Fibroblast of the aortic adventitia (primary cell): ENCODE data around the gene SH3PXD2A. TPM values are rescaled to one million over a fixed set of nuclear protein-coding genes. Genes with fewer than 3 reads are reported as not detected.

Source experiments
- DNase-seq: peaks from one replicate; pipeline ENCODE4 v3.0.0-alpha.2; 2010; ENCODE audit warnings: low read depth
- H3K4me3 ChIP-seq: 2 replicates; pipeline ENCODE4 v1.5.1; 2011; ENCODE audit warnings: low read depth, mild to moderate bottlenecking, control low read depth, low read length, moderate library complexity
- total RNA-seq: library from RNA; depleted of rRNA; stranded (reverse); fragments of >200 nt; gene quantifications from 2 replicates; pipeline ENCODE4 v1.2.3, GENCODE V29; 2012; ENCODE audit warnings: low replicate concordance
- TF ChIP-seq, protein P1 (sequence below): IDR thresholded peaks from 2 replicates; pipeline ENCODE4 v1.5.1; 2011; ENCODE audit warnings: mild to moderate bottlenecking, low read length, control low read depth, inconsistent platforms; ENCODE audit not compliant: insufficient read depth

Gene SH3PXD2A
- total RNA-seq, 1 donor = 20.4 TPM

DNA sequence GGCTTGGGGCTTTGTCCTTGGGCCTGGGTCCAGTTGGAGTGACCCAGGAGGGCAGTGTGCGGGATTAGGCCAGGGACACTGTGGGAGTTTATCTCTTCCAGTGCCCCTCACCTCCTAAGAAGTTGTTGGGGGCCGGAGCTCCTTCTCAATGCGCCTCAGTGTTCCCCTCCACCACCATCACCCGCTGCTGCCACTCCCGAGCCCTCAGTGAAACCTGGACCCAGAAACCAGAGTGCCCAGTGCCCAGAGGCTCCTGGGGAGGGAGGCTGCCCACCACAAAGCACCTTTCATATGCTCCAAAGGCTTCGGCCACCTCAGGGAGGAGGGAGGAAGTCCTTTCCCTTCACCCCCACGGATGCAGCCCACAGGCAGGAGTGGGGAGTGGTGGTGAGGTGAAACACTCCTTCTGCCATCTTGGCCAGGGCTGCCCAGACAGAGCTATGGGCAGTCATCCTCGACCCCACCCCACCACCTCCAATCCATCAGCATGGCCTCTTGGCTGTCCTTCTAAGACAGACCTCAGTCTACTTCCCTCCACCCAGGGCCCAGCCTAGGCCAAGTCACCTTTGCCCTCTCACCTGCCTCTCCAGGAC, 99.0 kb downstream of the SH3PXD2A start:
- H3K4me3 ChIP-seq = no peak overlapping the region
- no peak for DNase-seq
- TF ChIP-seq, protein P1, sequence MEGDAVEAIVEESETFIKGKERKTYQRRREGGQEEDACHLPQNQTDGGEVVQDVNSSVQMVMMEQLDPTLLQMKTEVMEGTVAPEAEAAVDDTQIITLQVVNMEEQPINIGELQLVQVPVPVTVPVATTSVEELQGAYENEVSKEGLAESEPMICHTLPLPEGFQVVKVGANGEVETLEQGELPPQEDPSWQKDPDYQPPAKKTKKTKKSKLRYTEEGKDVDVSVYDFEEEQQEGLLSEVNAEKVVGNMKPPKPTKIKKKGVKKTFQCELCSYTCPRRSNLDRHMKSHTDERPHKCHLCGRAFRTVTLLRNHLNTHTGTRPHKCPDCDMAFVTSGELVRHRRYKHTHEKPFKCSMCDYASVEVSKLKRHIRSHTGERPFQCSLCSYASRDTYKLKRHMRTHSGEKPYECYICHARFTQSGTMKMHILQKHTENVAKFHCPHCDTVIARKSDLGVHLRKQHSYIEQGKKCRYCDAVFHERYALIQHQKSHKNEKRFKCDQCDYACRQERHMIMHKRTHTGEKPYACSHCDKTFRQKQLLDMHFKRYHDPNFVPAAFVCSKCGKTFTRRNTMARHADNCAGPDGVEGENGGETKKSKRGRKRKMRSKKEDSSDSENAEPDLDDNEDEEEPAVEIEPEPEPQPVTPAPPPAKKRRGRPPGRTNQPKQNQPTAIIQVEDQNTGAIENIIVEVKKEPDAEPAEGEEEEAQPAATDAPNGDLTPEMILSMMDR = no peak

DNA sequence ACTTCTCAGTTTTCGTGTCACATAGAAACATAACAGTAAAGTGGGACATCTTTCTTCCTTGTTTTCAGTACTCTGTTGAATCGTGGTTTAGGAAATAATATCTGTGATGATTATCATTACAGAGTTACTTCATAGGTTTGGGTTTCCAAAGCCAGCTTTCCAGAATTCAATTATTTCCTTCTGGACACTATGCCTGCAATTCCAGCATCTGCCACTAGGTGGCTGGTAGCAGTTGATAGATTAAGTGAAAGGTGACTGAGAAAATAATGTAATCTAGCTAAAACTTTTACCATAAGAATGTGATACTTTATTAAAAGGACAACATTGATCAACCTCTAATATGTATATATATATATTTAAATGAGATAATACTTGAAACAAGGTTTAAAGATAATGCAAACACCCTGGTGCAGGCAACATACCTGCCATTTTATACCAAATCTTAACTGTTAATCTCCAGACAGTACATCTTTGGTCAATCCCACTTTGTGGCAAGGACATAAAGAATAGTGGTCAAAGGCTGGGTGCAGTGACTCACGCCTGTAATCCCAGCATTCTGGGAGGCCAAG, 102.6 kb downstream of the SH3PXD2A start:
- H3K4me3 ChIP-seq = no peak overlapping the region
- TF ChIP-seq, protein P1 = peak; percentile 76
- DNase-seq = no peak

DNA sequence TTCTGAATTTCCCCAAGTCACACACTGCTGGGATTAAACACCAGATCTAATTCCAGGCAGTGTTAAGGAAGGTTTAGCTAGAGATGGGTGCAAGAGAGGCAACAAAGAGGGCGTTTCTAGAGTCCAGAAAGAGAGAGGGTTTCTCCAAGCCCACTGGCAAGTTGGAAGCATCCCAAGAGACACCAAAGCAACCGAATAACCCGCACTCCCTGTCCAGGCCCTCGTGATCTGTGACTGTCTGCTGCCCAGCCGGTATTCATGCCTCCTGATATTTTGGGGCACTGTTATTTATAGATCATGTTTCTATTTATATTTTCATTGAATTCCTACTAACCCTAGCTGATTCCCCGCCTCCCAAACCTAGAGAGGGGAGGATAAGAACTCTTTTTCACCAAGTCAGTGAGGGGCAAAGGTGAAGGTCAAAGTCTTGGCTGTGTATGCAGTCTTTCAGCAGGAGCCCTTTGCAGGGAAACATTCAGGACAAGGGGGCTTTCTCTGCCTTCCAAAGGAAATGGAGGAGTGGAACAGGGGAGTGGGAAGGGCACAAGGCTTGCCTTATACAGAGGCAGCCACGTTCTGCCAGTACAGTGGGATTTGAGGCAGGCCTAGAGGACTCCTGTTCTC, 103.6 kb downstream of the SH3PXD2A start:
- DNase-seq = no peak
- TF ChIP-seq, protein P1 = no peak
- H3K4me3 ChIP-seq = no peak overlapping the region

DNA sequence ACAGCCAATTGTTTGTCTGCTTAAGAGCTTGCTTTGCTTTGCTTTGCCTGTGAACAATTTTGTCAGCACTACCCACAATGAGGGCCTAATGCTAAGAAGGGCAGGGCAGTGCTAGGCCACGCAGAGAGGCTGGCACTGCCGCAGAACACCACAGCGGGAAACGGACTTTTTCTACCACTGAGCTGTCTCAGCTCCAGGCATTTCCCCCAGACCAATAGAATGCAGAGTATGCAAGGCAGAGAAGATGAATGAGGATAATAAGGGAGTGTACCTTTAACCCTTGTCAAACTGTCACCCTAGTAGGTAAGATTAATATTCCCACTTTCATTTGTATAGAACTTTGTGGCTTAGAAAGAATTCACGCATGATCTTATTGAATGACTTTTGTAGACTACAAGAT, 104.5 kb downstream of the SH3PXD2A start:
- TF ChIP-seq, protein P1 = no peak
- no peak for DNase-seq

DNA sequence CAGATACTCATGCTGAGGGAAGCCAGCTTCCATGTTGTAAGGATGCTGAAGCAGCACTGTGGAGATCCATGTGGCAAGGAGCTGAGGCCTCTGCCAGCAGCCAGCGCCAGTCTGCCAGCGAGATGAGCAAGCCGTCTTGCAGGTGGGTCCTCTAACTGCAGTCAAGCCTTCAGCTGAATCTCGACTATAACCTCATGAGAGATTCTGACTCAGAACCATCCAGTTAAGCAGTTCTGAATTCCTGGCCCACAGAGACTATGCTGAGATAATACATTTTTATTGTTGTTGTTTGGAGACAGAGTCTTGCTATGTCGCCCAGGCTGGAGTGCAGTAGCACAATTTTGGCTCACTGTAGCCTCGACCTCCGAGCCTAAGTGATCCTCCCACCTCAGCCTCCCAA, 105.6 kb downstream of the SH3PXD2A start:
- TF ChIP-seq, protein P1 = no peak
- no peak overlapping the region for H3K4me3 ChIP-seq
- DNase-seq = no peak

More for the DNA sequence above, 104.5 kb downstream of the SH3PXD2A start:
- no peak overlapping the region for H3K4me3 ChIP-seq

DNA sequence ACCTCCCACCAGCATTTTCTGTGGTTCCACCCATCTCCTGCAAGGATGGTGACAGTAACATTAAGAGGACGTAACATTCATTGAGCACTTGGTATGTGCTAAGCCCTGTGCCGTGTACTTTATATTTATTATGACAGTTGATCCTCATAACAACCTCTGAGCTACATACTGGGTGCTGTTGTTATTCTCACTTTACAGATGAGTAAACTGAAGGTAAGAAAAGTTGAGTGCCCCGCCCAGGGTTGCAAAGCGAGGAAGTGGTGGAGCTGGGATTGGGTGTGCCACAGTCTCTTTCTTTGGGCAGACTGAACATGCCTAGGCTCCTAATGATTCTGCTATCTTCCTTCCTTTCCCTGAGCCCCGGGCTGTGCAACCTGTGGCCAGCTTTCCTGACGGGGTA, 107.4 kb downstream of the SH3PXD2A start:
- H3K4me3 ChIP-seq = no peak overlapping the region
- TF ChIP-seq, protein P1 = no peak

More for the DNA sequence above, 107.4 kb downstream of the SH3PXD2A start:
- no peak for DNase-seq
